A549 (cell line): ENCODE measurements around the gene PI4KB. TPM values are rescaled to one million over a fixed set of nuclear protein-coding genes. Genes with fewer than 3 reads are reported as not detected.

Experiments
- ATAC-seq, 2 experiments: fragments of 200-7000 bp in 1 of 2; fragments of >200 bp in 1 of 2; cut with Nextera tagmentation in 1 of 2; cut with Tn5 transposase in 1 of 2; 3 replicates each; pipeline versions ENCODE4 v1.8.0 to v1.9.1; 2018 to 2020; ENCODE audit warnings: mild to moderate bottlenecking in 1 of 2, moderate library complexity in 1 of 2
- CTCF ChIA-PET: fragments of 300-600 bp; sonication (Branson Sonifier 250); formaldehyde crosslinking; extraction: SDS; loops from one replicate; lab custom pipeline; 2021; ENCODE audit warnings: antibody characterized with exemption, inconsistent platforms; lab: Yijun Ruan, JAX
- POLR2A ChIA-PET: fragments of 350-600 bp; formaldehyde crosslinking; extraction: SDS; loops from one replicate; lab custom pipeline; 2021; ENCODE audit warnings: antibody characterized with exemption, inconsistent platforms; lab: Yijun Ruan, JAX
- DNase-seq, 2 experiments: peaks; one replicate each; pipeline versions ENCODE4 v3.0.0 to v3.0.0-alpha.2; 2011 to 2016; ENCODE audit warnings: low read depth in 1 of 2, low spot score in 1 of 2
- FAIRE-seq: peaks from 2 replicates; lab custom pipeline; 2011; peaks lifted over from hg19 to GRCh38; lab: Jason Lieb, UNC
- H3K27ac ChIP-seq, 2 experiments: fragments of >200 bp; sonication (Bioruptor Twin); formaldehyde crosslinking; 3 replicates each; pipeline ENCODE4 v1.5.1; 2016 to 2017
- H3K4me1 ChIP-seq: fragments of >200 bp; sonication (Bioruptor Twin); formaldehyde crosslinking; 3 replicates; pipeline ENCODE4 v1.6.1; 2016
- H3K4me2 ChIP-seq: fragments of >200 bp; sonication (Bioruptor Twin); formaldehyde crosslinking; 3 replicates; pipeline ENCODE4 v1.6.1; 2016
- H3K4me3 ChIP-seq: fragments of >200 bp; sonication (Bioruptor Twin); formaldehyde crosslinking; 3 replicates; pipeline ENCODE4 v1.5.1; 2016
- H3K9me3 ChIP-seq: fragments of >200 bp; sonication (Bioruptor Twin); formaldehyde crosslinking; 3 replicates; pipeline ENCODE4 v1.6.1; 2016
- BCL3 ChIP-seq: fragments of >200 bp; sonication (Bioruptor Twin); formaldehyde crosslinking; IDR thresholded peaks from 3 replicates; pipeline ENCODE4 v1.6.1; 2016
- CBX8 ChIP-seq: fragments of 200-600 bp; sonication (generic); IDR thresholded peaks from 2 replicates; pipeline ENCODE4 v1.6.1; 2016
- CEBPB ChIP-seq, 2 experiments: fragments of >200 bp in 1 of 2; sonication (Bioruptor Twin) in 1 of 2; formaldehyde crosslinking in 1 of 2; IDR thresholded peaks; 2 replicates each; pipeline ENCODE4 v1.6.1; 2012 to 2016
- CTCF ChIP-seq: fragments of >200 bp; sonication (Bioruptor Twin); formaldehyde crosslinking; IDR thresholded peaks from 3 replicates; pipeline ENCODE4 v1.5.1; 2016
- E2F6 ChIP-seq: IDR thresholded peaks from 2 replicates; pipeline ENCODE4 v1.6.1; 2012; ENCODE audit warnings: low read depth, borderline replicate concordance
- GATA3 ChIP-seq: IDR thresholded peaks from 2 replicates; pipeline ENCODE4 v1.6.1; 2012; ENCODE audit warnings: borderline replicate concordance
- HDAC2 ChIP-seq: fragments of 200-600 bp; sonication (generic); IDR thresholded peaks from 2 replicates; pipeline ENCODE4 v1.6.1; 2016
- HOXA7 ChIP-seq: fragments of 250-450 bp; sonication (Bioruptor Pico); IDR thresholded peaks from 2 replicates; pipeline ENCODE4 v1.5.0; 2020; ENCODE audit warnings: mild to moderate bottlenecking, moderate library complexity
- JUN ChIP-seq, 2 experiments: fragments of >200 bp; sonication (Bioruptor Twin); formaldehyde crosslinking; IDR thresholded peaks; 2 replicates in 1 of 2; 3 replicates in 1 of 2; pipeline ENCODE4 v1.6.1; 2016 to 2017
- JUNB ChIP-seq: fragments of >200 bp; sonication (Bioruptor Twin); formaldehyde crosslinking; IDR thresholded peaks from 2 replicates; pipeline ENCODE4 v1.6.1; 2016
- MYC ChIP-seq: IDR thresholded peaks from 2 replicates; pipeline ENCODE4 v1.6.1; 2012; ENCODE audit warnings: mild to moderate bottlenecking, inconsistent platforms, low read length, improper control_type of control experiment, borderline replicate concordance
- NPAS2 ChIP-seq: fragments of 250-450 bp; sonication (Bioruptor Pico); IDR thresholded peaks from 2 replicates; pipeline ENCODE4 v1.8.0; 2022; ENCODE audit warnings: mild to moderate bottlenecking, moderate library complexity, borderline replicate concordance
- PBX3 ChIP-seq: IDR thresholded peaks from 2 replicates; pipeline ENCODE4 v1.6.1; 2012
- PHF8 ChIP-seq: fragments of 200-600 bp; sonication (generic); IDR thresholded peaks from 2 replicates; pipeline ENCODE4 v1.6.1; 2016; ENCODE audit warnings: low read depth, mild to moderate bottlenecking, antibody characterized with exemption, moderate library complexity, borderline replicate concordance
- POLR2AphosphoS2 ChIP-seq: conservative IDR thresholded peaks from 2 replicates; pipeline ENCODE4 v1.6.1; 2012; ENCODE audit warnings: low read length, improper control_type of control experiment, inconsistent platforms
- RARB ChIP-seq: fragments of 250-450 bp; sonication (Bioruptor Pico); IDR thresholded peaks from 2 replicates; pipeline ENCODE4 v1.8.0; 2021; ENCODE audit warnings: mild to moderate bottlenecking, moderate library complexity
- RCOR1 ChIP-seq: fragments of 150-350 bp; IDR thresholded peaks from 2 replicates; pipeline ENCODE4 v1.6.1; 2014; ENCODE audit warnings: antibody characterized with exemption, low read length, low read depth
- RFX5 ChIP-seq: fragments of 450-650 bp; IDR thresholded peaks from 2 replicates; pipeline ENCODE4 v1.7.1; 2014; ENCODE audit warnings: antibody characterized with exemption, mild to moderate bottlenecking, moderate library complexity
- SMC3 ChIP-seq: fragments of >200 bp; sonication (Bioruptor Twin); formaldehyde crosslinking; IDR thresholded peaks from 3 replicates; pipeline ENCODE4 v1.6.1; 2018; ENCODE audit warnings: inconsistent platforms
- TP53 ChIP-seq: fragments of 250-450 bp; sonication (Bioruptor Pico); IDR thresholded peaks from 2 replicates; pipeline ENCODE4 v1.5.0; 2021; ENCODE audit warnings: mild to moderate bottlenecking, moderate library complexity
- USF2 ChIP-seq: fragments of 450-650 bp; IDR thresholded peaks from 2 replicates; pipeline ENCODE4 v1.6.1; 2014; ENCODE audit warnings: antibody characterized with exemption
- ZFP36 ChIP-seq: fragments of 450-650 bp; IDR thresholded peaks from 2 replicates; pipeline ENCODE4 v1.6.1; 2014; ENCODE audit warnings: borderline replicate concordance; ENCODE audit not compliant: partially characterized antibody
- WGBS: methylation state at CpG from one replicate; pipeline ENCODE4 v1.1.6; 2017; ENCODE audit errors: missing lambda C conversion rate; 5-methylcytosine and 5-hydroxymethylcytosine counted together
- polyA plus RNA-seq, 4 experiments: library from polyadenylated mRNA; depleted of rRNA in 3 of 4; stranded (reverse); fragments of >200 nt; fragmentation: RNase III in 1 of 4; extraction: RNeasy Plus Mini Kit Qiagen cat#74134 plus additional on column Dnase treatment in 1 of 4; gene quantifications; 2 replicates in 3 of 4; 3 replicates in 1 of 4; pipeline ENCODE4 v1.2.3, GENCODE V29; 2011 to 2017

The PI4KB gene
- polyA plus RNA-seq, 2 of the 4 experiments (the other 2 are of a cell fraction) = 26.8 to 34.4 TPM

GRCh38 chr1:151294742-151295462, 32.3 kb downstream of the PI4KB start:
- H3K9me3 ChIP-seq = no peaks in the 10 kb centered on the region
- ATAC-seq = no peak
- H3K4me2 ChIP-seq = no peak overlapping the region
- H3K27ac ChIP-seq = no peak overlapping the region
- ChIA-PET CTCF (interaction anchor here (1.0 to 42.1 kb wide), 9 partner anchors 11 to 440 kb away, joined by 3 to 831 read pairs (median 3); partner anchors contain the start of gene ZNF687), POLR2A (interaction anchor here (0.5 to 2.3 kb wide), 2 partner anchors 13 to 46 kb away, joined by 4 to 7 read pairs; partner anchors contain the start of gene ZNF687)
- no peak overlapping the region for H3K4me3 ChIP-seq
- TF ChIP-seq JUNB (no peak), E2F6 (no peak), SMC3 (no peak), CTCF (no peak), HOXA7 (CRISPR knock-in tag) (no peak)
- H3K4me1 ChIP-seq = no peaks in the 10 kb centered on the region
- 92% methylated on average over 2 of the region's 2 CpGs for WGBS
- no peak for FAIRE-seq
- no peak for DNase-seq

- H3K4me2 ChIP-seq = no peak overlapping the region
- no peak overlapping the region for H3K27ac ChIP-seq
- ATAC-seq (peak in 1 of 2 experiments; percentile 3; a peak in 3 of 6 replicates), FAIRE-seq (no peak), DNase-seq (no peak)
- CTCF ChIA-PET = interaction anchor here (1.7 to 42.1 kb wide), 5 partner anchors 8 to 48 kb away, joined by 4 to 831 read pairs (median 13); partner anchors contain the start of gene ZNF687
- no peaks in the 10 kb centered on the region for H3K4me1 ChIP-seq
- WGBS = 78% methylated on average over 4 of the region's 6 CpGs
- no peak overlapping the region for H3K4me3 ChIP-seq
- H3K9me3 ChIP-seq = no peaks in the 10 kb centered on the region
- TF ChIP-seq POLR2AphosphoS2 (0 out of 2 replicates have a peak, but pooled peaks have one; percentile 46), RARB (CRISPR knock-in tag) (no peak)
- POLR2A ChIA-PET = interaction anchor here (0.5 to 2.3 kb wide), 2 partner anchors 12 to 28 kb away, joined by 3 to 7 read pairs; partner anchors contain the start of gene ZNF687
Measured at GRCh38 chr1:151293093-151293492, 34.1 kb downstream of the PI4KB start.

- Histone ChIP-seq H3K27ac (no peak overlapping the region), H3K4me2 (no peak overlapping the region), H3K9me3 (no peaks in the 10 kb centered on the region), H3K4me3 (no peak overlapping the region), H3K4me1 (no peaks in the 10 kb centered on the region)
- TF ChIP-seq JUN (IDR thresholded peaks at IDR 0.05) (no peak; a peak in 1 of 5 replicates), POLR2AphosphoS2 (peak; percentile 7; the same call in 1 of the 2 replicates), CBX8 (no peak), HDAC2 (no peak), USF2 (no peak), NPAS2 (CRISPR knock-in tag) (no peak), RFX5 (no peak), JUNB (no peak), CEBPB (IDR thresholded peaks at IDR 0.05) (no peak), PBX3 (peak; percentile 39; the same call in 1 of the 2 replicates), RCOR1 (no peak), TP53 (CRISPR knock-in tag) (0 out of 2 replicates have a peak, but pooled peaks have one; percentile 40), ZFP36 (no peak), BCL3 (no peak), MYC (no peak), GATA3 (no peak), PHF8 (no peak)
- ChIA-PET POLR2A (interaction anchor here (0.5 to 2.3 kb wide), 2 partner anchors 11 to 28 kb away, joined by 3 to 7 read pairs; partner anchors contain the start of gene ZNF687), CTCF (interaction anchor here (0.5 to 42.1 kb wide), 6 partner anchors 9 to 143 kb away, joined by 4 to 831 read pairs (median 8); partner anchors contain the start of gene ZNF687)
- peak in 1 of 2 experiments; percentile 29; a peak in 3 of 6 replicates for ATAC-seq
- 92% methylated on average over 13 of the region's 13 CpGs for WGBS
- no peak for FAIRE-seq
- no peak for DNase-seq
Measured at GRCh38 chr1:151292207-151293030, 34.8 kb downstream of the PI4KB start.
